Left kidney (tissue), 2 donors: ENCODE measurements around the gene CUL3. TPM values are rescaled to one million over a fixed set of nuclear protein-coding genes. Genes with fewer than 3 reads are reported as not detected.

Experiments used
- DNase-seq: peaks from one replicate; pipeline ENCODE4 v3.0.0-alpha.2; 2013
- polyA plus RNA-seq: library from polyadenylated mRNA; unstranded; fragments of 120-200 nt; gene quantifications from one replicate; pipeline ENCODE4 v1.2.1, GENCODE V29; 2013; ENCODE audit not compliant: insufficient read length

CUL3 gene
- polyA plus RNA-seq, 1 donor, result 136 TPM

DNA sequence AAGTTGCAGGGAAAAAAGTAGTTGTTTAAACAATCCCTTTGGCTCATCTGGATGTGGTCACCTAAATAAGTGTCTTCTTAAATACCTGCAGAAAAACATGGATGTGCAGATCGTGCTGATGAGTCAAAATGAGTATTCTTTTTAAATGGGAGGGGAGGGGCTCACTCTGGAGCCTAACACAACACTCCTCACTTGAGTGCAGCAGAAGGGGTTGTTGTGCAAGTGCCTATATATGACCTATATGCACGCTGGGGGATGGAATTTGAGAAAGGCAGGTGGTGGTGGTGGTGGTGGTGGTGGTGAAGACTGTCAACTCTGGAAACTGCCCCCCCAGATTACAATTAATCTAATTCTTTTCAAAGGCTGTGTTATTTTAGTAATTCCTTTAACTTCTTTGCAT, 105.3 kb downstream of the CUL3 start:
- no peak for DNase-seq

DNA sequence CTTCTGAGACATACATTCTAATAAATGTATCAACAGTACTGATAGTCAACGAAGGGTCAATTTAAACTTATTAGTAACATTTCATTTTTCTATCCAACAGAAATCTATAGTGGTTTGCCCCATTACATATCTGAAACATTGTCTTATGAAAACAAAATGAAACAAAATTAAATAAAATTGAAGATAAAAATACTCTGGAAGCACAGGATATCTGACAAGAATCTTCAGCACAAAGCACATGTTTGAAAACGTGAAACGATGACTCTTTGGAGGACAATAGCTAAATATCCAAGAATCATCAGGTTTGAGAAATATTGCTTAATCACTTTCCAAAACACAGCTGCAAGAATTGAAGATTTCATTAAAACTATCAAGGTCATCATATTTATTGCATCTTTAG, 112.3 kb downstream of the CUL3 start:
- no peak for DNase-seq

DNA sequence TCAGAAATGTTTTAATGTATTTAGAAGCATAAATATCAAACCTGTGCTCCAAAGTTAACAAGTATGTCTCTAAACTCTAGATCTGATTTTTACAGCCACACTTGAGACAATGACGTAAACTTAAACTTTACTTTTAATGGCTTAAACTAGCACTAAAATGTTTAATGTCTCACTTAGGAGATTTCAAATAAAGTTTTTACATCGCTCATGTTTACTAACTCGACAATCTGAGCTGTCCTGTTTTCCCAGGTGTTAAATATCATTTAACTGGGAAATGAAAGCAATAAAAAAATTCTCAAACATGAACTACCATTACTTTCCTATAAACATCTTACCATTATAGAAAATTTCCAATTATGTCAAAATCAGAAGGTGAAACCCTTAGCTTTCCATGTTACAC, 113.0 kb downstream of the CUL3 start:
- DNase-seq, result no peak

DNA sequence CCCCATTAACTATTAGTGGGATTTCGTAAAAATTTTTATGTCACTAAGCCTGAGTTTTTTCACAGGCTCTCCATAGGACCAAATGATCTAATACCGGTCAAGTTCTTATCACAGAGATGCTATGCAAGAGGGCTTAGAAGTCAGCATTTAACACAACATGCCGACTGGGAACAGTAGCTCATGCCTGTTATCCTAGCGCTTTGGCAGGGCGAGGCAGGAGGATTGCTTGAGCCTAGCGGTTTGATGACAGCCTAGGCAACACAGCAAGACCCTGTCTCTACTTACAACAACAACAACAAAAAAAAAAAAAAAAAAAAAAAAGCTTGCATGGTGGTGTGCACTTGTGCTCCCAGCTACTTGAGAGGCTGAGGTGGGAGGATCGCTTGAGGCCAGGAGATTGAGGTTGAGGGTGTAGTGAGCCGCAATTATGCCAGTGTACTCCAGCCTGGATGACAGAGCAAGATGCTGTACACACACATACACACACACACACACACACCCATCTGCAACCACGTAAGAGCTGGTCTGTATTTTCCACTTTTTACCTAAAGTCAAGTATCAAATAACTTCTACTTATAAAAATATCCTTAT, 115.7 kb downstream of the CUL3 start:
- DNase-seq, result no peak

DNA sequence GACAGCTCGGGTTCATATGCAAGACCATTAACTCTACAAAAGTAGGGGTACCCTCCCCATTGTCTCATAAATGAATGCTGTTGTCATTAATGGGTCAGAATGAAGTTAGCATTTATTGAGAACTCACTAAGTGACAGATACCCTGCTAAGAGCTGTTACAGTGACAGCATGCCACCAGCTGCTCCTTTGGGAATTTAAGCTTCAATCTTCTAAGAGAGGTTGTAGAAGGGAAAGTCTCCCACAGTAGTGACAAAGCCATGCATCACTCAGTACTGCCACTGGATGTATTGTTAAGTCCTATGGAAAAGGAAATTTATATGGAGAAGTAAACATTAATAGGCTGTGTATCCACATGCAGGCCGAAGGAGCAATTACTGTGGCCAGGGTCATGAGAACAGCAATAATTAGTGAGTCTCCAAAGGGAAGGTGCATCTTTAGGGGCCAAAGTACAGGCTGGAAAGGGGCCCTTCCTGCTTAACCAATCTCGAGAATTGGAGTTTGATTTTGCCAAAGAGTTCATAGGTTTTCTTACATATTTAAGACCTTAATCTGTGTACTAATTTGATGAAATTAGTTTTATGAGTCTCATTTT, 118.8 kb downstream of the CUL3 start:
- DNase-seq, result no peak

DNA sequence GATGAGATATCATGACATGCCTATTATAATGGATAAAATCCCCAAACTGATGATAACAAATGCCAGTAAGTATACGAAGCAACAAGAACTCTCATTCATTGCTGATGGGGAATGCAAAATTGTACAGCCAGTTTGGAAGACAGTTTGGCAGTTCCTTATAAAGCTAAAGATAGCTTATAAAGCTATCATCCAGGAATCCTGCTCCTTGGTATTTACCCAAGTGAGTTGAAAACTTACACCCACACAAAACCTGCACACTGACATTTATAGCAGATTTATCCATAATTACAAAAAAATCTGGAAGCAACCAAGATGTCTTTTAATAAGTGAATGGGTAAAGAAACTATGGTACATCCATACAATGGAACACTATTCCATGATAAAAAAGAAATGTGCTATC, 123.8 kb downstream of the CUL3 start:
- DNase-seq, result no peak

DNA sequence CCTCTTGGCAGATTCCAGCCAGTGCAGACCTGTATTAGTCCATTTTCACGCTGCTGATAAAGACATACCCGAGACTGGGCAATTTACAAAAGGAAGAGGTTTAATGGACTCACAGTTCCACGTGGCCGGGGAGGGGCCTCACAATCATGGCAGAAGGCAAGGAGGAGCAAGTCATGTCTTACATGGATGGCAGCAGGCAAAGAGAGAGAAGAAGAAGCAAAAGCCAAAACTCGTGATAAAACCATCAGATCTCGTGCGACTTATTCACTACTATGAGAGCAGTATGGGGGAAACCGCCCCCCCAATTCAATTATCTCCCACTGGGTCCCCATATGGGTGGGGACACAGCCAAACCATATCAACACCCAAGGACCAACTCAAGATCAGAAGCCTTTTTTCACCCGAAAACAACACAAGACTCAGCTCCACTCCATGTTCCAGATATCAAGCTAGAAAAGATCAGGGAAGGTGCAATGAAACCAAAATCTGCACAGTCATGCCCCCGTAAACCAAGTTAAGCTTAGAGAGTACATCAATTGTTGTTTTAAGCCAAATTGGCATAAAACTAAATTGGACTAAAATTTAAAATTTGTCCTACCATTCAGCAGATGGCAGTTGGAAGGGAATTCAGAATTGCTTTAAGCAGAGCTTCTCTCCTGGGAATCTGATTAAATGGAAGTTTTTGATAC, 127.6 kb downstream of the CUL3 start:
- DNase-seq, result no peak

DNA sequence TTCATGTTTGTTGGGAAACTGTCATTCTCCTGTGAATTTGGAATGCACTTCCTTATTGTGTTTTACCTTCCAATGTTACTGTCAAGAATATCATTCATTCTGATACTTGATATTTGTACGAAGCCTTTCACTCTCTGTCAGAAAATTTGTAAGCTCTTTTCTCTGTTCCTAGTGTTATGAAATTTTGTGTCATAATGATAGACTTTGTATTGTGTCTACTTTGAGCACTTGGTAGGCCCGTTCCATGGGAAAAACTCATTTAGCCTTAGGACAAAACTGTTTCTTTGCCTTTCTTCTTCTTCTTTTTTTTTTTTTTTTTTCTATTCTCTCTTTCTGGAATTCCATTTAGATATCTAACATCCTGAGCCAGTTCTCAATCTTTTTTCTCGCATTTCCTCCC, 131.3 kb downstream of the CUL3 start:
- no peak for DNase-seq

DNA sequence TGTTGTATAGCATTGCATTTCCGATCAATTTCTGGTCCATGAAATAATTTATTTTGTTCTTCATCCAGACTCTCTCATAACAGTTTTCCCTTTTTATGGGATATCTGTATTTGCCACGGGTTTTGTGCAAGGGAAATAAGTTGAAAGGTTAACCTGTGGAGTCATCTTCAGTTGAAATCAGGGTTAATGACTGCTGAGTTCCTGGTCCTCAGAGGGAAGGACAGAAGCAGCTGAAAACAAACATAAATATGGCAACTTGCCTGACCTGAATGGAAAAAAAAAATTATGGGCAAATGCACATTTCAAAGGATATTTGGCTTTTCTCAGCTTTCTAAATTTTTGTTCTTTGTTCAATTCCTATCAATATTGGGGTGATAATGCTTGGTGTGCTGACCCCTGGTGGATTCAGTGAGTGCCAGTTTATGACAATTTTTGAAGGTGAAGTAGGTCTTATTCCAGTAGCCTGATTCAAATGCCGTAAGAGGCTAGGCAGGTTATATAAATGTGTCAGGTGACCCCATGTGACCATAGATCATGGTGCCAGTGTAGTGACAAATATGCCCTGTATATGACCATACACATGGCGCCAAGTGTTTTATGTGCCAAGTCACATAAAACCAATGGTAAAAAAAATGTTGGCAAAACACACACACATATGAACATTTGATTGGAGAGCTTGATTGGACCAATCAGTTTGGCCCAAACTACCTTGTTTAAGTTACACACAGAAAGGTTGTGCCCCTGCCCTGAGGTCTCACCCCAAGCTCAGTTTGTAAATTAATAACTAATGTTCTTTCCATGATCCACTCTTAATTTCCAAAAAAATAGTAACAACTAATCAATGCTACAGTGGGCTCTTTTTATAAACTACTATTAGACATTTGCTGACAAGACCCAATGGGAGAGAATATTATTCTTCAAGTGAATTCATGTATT, 135.7 kb downstream of the CUL3 start:
- DNase-seq, result no peak

DNA sequence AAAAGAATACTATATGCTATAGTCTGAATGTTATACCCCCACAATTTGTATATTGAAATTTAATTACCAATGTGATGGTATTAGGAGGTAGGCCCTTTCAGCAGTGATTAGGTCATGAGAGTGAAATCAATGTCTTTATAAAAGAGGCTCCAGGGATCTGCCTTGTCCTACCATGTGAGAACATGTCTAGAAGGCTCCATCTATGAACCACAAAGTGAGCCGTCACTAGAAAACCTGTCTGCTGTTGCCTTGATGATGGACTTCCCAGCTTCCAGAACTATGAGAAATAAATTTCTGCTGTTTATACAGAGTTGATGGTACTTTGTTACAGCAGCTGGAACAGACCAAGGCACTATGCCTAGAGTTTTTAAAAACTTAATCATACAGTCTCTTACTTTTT, 136.9 kb downstream of the CUL3 start:
- DNase-seq, result no peak

DNA sequence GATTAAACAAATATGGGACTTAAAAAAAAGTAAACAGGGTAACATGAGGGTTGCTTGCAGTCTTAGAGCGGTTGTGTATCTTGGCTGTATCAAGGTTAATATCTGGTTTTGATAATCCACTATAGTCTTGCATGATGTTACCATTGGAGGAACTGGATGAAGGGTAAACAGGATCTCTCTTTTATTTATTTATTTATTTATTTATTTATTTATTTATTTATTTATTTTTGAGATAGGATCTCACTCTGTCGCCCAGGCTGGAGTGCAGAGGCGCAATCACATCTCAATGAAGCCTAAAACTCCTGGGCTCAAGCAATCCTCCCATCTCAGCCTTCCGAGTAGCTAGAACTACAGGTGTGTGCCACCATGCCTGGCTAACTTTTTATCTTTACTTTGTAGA, 140.4 kb downstream of the CUL3 start:
- no peak for DNase-seq

DNA sequence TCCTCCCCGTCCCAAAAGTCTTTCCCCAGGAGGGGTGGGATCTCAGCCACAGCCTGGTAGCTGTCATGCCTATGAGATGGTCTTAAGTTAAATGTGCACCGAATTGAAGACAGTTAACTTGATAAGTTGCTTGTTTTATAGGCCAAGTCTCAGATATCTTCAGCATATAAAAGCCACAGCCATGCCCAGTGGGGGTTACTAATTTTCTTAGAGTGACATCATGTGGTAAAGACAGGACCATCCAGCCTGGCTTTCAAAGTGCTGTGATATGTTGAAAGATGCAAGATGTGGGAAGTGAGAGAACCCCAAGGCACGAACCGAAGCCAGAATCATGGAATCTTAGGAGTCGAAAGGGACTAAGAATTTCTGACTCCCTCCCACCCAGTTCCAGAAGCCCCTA, 141.1 kb downstream of the CUL3 start:
- DNase-seq, result peak; percentile 7

DNA sequence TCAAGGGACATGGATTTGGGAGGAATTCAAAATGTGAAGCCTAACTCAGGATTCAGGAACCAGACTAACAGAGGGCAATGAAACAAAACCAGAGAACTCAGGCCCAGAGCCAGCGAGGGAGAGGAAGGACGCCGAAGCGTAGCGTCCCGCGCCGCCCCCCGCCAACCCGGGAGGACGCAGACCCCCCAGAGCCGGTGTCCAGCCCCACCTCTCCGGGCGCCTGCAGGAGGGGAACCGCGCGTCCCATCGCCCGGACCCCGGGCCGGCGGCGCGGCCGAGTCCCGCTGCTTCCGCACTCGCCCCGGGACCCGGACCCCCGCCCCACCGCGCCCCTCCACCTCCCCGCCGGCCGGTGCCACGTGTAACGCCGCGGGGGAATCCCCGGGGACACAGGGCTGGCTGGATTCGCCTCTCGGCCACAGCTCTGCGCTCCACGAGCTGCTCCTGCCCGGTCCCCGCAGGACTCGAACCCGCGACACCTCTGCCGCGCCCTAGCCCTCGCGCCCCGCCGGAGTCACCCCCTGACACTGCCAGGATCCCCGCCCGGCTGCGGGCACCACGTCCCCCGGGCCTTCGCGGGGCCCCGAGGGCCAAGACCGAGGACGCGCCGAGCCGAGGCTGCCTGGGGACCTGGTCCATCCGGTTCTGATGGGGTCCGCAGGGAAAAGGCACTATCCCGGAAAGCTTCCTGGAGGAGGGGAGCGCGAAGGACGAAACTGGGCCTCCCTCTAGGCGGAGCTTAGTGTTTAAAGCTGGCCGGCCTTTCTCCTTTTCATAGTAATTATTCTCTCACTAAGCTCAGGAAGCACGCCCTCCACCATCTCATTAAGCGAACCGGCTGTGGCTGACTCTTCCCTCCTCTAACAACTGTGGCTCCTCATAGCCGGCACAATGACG, 142.8 kb downstream of the CUL3 start:
- DNase-seq, result peak; percentile 60

DNA sequence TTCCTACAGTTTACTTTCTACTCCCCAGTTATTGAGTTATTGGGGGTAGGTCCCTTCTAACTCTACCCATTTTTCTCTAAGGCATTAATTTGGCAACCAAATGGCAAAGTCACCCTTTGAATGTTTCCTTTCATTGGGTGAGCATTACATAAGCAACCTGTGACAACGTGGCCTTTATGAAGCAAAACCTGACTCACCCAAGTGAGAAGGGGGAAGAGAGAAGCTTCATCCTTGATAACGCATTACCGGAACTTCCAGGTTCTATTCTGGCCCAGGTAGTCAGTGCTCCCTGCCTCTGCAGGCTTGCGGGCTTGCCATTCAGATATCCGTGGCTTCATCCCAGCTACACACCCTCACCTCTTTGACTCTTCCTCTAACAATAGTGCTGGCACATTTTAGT, 144.2 kb downstream of the CUL3 start:
- DNase-seq, result no peak

DNA sequence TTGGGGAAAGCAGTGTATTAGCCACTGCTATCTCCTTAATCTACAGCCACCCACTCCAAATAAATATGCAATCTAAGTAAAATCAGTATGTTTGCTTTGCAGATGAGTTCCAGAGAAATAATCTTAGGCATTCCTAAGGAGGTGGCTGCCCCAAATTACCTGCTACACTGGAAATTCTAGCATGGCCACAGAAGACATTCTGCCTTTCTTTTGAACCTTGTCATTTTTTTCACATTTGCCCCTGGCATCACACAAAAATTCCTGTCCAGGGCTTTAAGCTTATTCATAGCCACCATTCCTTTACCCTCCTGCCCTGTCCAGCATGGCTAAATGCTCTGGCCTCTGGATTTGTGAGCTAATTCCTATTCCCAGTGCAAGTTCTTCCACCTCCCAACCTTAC, 146.4 kb downstream of the CUL3 start:
- no peak for DNase-seq

DNA sequence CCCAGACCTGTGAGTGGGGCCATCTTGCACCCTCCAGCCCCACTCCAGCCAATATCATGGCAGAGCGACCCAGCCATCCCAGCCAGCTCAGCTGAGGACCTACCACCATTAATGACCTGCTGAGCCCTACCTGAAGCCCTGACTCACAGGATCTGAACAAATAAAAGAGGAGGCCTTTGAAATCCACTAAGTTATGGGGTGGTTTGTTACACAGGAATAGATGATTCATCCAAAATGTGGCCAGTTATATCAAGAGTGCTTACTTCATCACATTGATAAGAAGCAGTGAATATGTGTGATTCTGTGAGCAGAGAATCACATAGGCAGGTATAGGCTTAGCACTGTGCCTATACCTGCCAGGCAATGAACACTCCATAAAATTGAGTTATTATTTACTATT, 148.5 kb downstream of the CUL3 start:
- no peak for DNase-seq

DNA sequence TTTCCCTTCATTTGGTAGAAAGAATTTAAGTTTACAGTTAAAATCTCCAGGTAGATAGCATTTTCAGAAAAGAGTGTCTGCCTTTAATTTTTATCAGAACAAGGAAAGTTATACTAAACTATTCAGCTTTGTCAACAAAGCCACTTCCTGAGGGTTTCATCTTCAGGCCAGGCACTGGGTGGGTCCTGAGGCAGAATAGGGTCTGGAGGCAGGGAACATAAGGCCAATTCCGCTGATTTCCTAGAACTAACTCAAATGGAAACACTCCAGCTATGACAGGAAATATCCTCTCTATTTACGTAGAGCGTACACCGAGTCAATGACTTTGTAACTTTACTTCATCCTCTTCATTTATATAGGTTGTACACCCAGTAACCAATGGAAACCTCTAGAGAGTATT, 150.5 kb downstream of the CUL3 start:
- DNase-seq, result no peak

DNA sequence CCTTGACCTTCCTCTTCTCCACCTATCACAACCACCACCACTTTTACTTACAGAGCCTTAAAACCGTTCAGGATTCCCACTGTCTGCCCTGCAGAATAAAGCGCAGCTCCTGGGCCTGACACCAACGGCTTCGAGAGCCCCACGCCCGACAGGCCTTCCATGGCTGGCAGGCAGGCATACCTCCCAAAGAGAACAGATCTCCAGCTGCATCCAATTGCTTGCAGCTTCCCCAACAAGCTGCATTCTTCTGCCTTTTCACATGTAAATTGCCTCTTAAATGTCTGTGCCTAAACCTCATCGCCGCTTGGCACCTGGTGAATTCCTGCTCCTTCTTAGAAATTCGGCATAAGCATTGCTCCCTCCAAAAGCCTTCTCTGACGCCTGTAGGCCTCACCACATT, 151.7 kb downstream of the CUL3 start:
- no peak for DNase-seq

DNA sequence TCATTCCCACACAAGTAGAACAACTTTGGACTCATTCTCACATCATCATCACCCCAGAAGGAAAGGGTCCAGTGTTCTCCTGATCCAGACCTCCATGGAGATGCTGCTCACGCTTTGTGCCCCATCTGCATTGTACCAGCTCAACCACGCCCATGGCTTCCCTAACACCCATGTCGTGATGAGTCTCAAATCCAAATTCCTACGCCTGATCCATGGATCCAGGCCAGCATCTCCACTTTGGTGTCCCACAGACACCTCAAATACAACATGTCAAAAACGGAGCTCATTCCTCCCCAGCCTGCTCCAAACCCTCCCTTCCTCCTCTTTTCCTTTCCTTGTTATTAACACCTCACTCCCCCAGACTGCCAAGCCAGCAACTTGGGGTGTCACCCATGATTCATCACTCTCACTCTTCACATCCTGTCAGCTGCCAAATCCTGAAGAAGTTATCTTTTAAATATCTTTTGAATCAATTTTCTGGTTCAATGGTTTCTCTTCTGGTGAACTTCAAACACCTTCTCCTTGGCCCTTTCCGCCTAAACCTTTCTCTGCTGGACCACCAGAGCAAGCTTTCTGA, 153.1 kb downstream of the CUL3 start:
- DNase-seq, result no peak

DNA sequence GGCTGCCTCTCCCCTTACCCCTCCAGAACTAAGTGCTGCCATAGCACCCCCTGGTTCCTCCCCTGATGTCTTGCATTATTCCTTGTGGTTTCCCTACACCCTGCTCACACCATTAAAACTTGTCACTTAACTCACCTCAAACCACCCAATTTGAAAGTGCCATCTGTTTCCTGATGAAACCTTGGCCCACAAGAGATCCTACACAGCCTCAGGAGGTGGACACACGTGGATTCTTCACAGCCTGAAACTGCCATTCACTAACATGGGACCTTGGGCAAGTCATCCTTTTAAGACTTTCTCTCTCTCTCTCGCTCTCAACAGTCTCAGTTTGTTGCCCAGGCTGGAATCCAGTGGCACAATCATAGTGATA, 155.7 kb downstream of the CUL3 start:
- DNase-seq, result no peak

DNA sequence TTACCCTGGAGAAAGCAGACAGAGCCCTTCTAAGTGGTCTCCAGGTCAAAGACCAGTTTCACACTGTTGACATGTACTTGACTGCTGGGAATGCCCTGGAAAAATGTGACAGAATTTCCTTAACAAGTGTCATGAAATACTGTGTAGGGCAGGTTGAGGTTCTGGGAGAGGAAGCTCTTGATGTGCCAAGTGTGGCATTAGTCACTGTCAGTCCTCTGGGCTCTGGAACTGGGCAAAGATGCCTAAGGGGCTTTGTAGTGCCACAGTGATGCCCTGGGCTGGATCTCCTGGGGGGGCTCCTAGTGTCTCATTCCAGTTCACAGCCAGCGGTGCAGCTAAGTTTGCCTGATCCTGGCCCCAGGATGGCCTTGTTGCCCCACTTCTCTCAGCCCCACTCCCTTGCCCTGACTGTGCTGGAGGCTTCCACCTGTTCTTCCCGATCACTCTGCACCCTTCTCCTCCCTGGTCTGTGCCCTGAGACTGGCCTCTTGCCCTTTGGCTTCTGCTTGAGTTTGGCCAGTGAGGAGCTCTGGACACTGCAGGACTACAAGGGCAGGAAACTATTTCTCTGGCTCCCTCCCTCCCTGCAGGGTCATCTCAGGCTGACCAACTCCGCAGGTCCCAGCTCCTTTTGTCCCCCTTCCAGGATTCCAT, 156.2 kb downstream of the CUL3 start:
- DNase-seq, result no peak
